Activated CD4-positive, alpha-beta T cell treated with anti-CD3 and anti-CD28 coated beads, Interleukin-2, amount 50 U/mL, for 16 hours (primary cell): ENCODE data around the gene MAGI2.

Experiments used
- DNase-seq: peaks from one replicate; pipeline ENCODE4 v3.0.0-alpha.2; 2020

MAGI2 gene

GRCh38 chr7:78191475-78192079 lies 1261.9 kb downstream of the MAGI2 start:
- DNase-seq, result no peak

- DNase-seq, result no peak
Measured at GRCh38 chr7:78189762-78190161, 1263.7 kb downstream of the MAGI2 start.

- DNase-seq, result no peak
Measured at GRCh38 chr7:78185149-78185745, 1268.2 kb downstream of the MAGI2 start.

- no peak for DNase-seq
Measured at GRCh38 chr7:78184299-78184698, 1269.2 kb downstream of the MAGI2 start.

- DNase-seq, result no peak
Measured at GRCh38 chr7:78179827-78180477, 1273.5 kb downstream of the MAGI2 start.

- DNase-seq, result no peak
Measured at GRCh38 chr7:78179211-78179610, 1274.3 kb downstream of the MAGI2 start.

GRCh38 chr7:78178319-78178718 lies 1275.1 kb downstream of the MAGI2 start:
- DNase-seq, result no peak

- DNase-seq, result no peak
Measured at GRCh38 chr7:78176171-78176570, 1277.3 kb downstream of the MAGI2 start.

- DNase-seq, result no peak
Measured at GRCh38 chr7:78175330-78176100, 1278.0 kb downstream of the MAGI2 start.

GRCh38 chr7:78173666-78174065 lies 1279.8 kb downstream of the MAGI2 start:
- DNase-seq, result no peak

GRCh38 chr7:78172933-78173591 lies 1280.4 kb downstream of the MAGI2 start:
- DNase-seq, result no peak

- no peak for DNase-seq
Measured at GRCh38 chr7:78172267-78172757, 1281.2 kb downstream of the MAGI2 start.

GRCh38 chr7:78171398-78171797 lies 1282.1 kb downstream of the MAGI2 start:
- DNase-seq, result no peak

- DNase-seq, result no peak
Measured at GRCh38 chr7:78170815-78171214, 1282.7 kb downstream of the MAGI2 start.

GRCh38 chr7:78169992-78170391 lies 1283.5 kb downstream of the MAGI2 start:
- DNase-seq, result no peak

GRCh38 chr7:78168865-78169264 lies 1284.6 kb downstream of the MAGI2 start:
- no peak for DNase-seq

- no peak for DNase-seq
Measured at GRCh38 chr7:78167860-78168259, 1285.6 kb downstream of the MAGI2 start.

GRCh38 chr7:78165854-78166253 lies 1287.6 kb downstream of the MAGI2 start:
- no peak for DNase-seq

GRCh38 chr7:78165454-78165853 lies 1288.0 kb downstream of the MAGI2 start:
- DNase-seq, result no peak

- no peak for DNase-seq
Measured at GRCh38 chr7:78164459-78164858, 1289.0 kb downstream of the MAGI2 start.

- DNase-seq, result no peak
Measured at GRCh38 chr7:78161781-78162180, 1291.7 kb downstream of the MAGI2 start.

GRCh38 chr7:78159545-78159944 lies 1293.9 kb downstream of the MAGI2 start:
- DNase-seq, result no peak

GRCh38 chr7:78153285-78153684 lies 1300.2 kb downstream of the MAGI2 start:
- no peak for DNase-seq
